CD14-positive monocyte (primary cell): ENCODE measurements around the gene MVB12B. TPM values are rescaled to one million over a fixed set of nuclear protein-coding genes. Genes with fewer than 3 reads are reported as not detected.

Experiments used
- DNase-seq, 3 donors: peaks; one replicate each; pipeline ENCODE4 v3.0.0-alpha.2; 2011 to 2022
- H2AFZ ChIP-seq: 2 replicates; pipeline ENCODE4 v1.6.0; 2012; ENCODE audit warnings: mild to moderate bottlenecking, low read depth, low read length, inconsistent platforms; ENCODE audit not compliant: insufficient read depth, poor library complexity, severe bottlenecking
- H3K27ac ChIP-seq, 2 donors: 1 replicate in 1 of 2; 2 replicates in 1 of 2; pipeline ENCODE4 v1.5.1; 2012 to 2013; ENCODE audit warnings: low read length in 2 of 2, control low read depth in 1 of 2, inconsistent platforms in 1 of 2, low read depth in 1 of 2, mild to moderate bottlenecking in 1 of 2
- H3K27me3 ChIP-seq, 2 donors: one replicate each; pipeline versions ENCODE4 v1.6.0 to v1.6.1; 2011 to 2013; ENCODE audit warnings: low read length in 2 of 2; ENCODE audit not compliant: control insufficient read depth in 2 of 2, insufficient read depth in 2 of 2
- H3K36me3 ChIP-seq, 2 donors: replicated peaks in 1 of 2; 1 replicate in 1 of 2; 2 replicates in 1 of 2; pipeline versions ENCODE4 v1.5.1 to v1.6.1; 2012 to 2013; ENCODE audit warnings: low read length in 2 of 2, control low read depth in 1 of 2, inconsistent platforms in 1 of 2, mild to moderate bottlenecking in 1 of 2; ENCODE audit not compliant: insufficient read depth in 2 of 2, control insufficient read depth in 1 of 2
- H3K4me1 ChIP-seq, 2 donors: 1 replicate in 1 of 2; 2 replicates in 1 of 2; pipeline versions ENCODE4 v1.5.1 to v1.6.1; 2012 to 2013; ENCODE audit warnings: low read length in 2 of 2, control low read depth in 1 of 2, inconsistent platforms in 1 of 2, mild to moderate bottlenecking in 1 of 2, moderate library complexity in 1 of 2; ENCODE audit not compliant: insufficient read depth in 2 of 2, control insufficient read depth in 1 of 2
- H3K4me2 ChIP-seq: replicated peaks from 2 replicates; pipeline ENCODE3; 2012; ENCODE audit warnings: low read length, moderate library complexity, mild to moderate bottlenecking; ENCODE audit not compliant: poor library complexity, severe bottlenecking; ENCODE audit errors: extremely low read depth
- H3K4me3 ChIP-seq, 3 experiments: fragments of 200-600 bp in 1 of 3; sonication (generic) in 1 of 3; replicated peaks in 1 of 3; 1 replicate in 2 of 3; 2 replicates in 1 of 3; pipeline ENCODE4 v1.5.1; 2011 to 2013; ENCODE audit warnings: low read length in 3 of 3, mild to moderate bottlenecking in 3 of 3, control low read depth in 2 of 3, low read depth in 2 of 3, inconsistent platforms in 1 of 3, moderate library complexity in 1 of 3
- H3K79me2 ChIP-seq: 2 replicates; pipeline ENCODE4 v1.6.0; 2012; ENCODE audit warnings: mild to moderate bottlenecking, control low read depth, inconsistent platforms, low read length, moderate library complexity; ENCODE audit not compliant: insufficient read depth
- H3K9ac ChIP-seq: 2 replicates; pipeline ENCODE4 v1.6.0; 2017; ENCODE audit warnings: low read length, mild to moderate bottlenecking; ENCODE audit not compliant: insufficient read depth, poor library complexity, severe bottlenecking
- H3K9me3 ChIP-seq, 2 donors: replicated peaks in 1 of 2; 1 replicate in 1 of 2; 2 replicates in 1 of 2; pipeline versions ENCODE4 v1.5.1 to v1.6.1; 2012 to 2013; ENCODE audit warnings: low read length in 2 of 2, control low read depth in 1 of 2; ENCODE audit not compliant: control insufficient read depth in 1 of 2, insufficient read depth in 1 of 2
- H4K20me1 ChIP-seq: 2 replicates; pipeline ENCODE4 v1.6.0; 2012; ENCODE audit warnings: mild to moderate bottlenecking, low read length, control low read depth, moderate library complexity; ENCODE audit not compliant: insufficient read depth
- H3K27ac Mint-ChIP-seq, 7 donors: one replicate each; pipeline ENCODE4 v1.8.0; 2020; ENCODE audit warnings: mild to moderate bottlenecking in 7 of 7, mixed read lengths in 7 of 7, moderate library complexity in 6 of 7, inconsistent platforms in 2 of 7
- H3K27me3 Mint-ChIP-seq, 3 donors: one replicate each; pipeline ENCODE4 v1.8.0; 2021 to 2022; ENCODE audit warnings: low read depth in 3 of 3, mild to moderate bottlenecking in 3 of 3, mixed read lengths in 3 of 3, moderate library complexity in 3 of 3, inconsistent platforms in 1 of 3
- H3K36me3 Mint-ChIP-seq, 2 donors: one replicate each; pipeline ENCODE4 v1.8.0; 2020; ENCODE audit warnings: mixed read lengths in 2 of 2, inconsistent platforms in 1 of 2, mild to moderate bottlenecking in 1 of 2
- H3K4me1 Mint-ChIP-seq: one replicate; pipeline ENCODE4 v1.8.0; 2020; ENCODE audit warnings: mild to moderate bottlenecking, mixed read lengths
- H3K4me3 Mint-ChIP-seq, 2 donors: one replicate each; pipeline ENCODE4 v1.8.0; 2020; ENCODE audit warnings: mild to moderate bottlenecking in 2 of 2, mixed read lengths in 2 of 2, moderate library complexity in 1 of 2
- H3K9me3 Mint-ChIP-seq, 7 donors: one replicate each; pipeline ENCODE4 v1.8.0; 2020 to 2022; ENCODE audit warnings: mixed read lengths in 7 of 7, mild to moderate bottlenecking in 6 of 7, moderate library complexity in 6 of 7, inconsistent platforms in 2 of 7
- WGBS: methylation state at CpG from one replicate; pipeline ENCODE4 v1.1.5; 2013; ENCODE audit warnings: missing lambda C conversion rate; ENCODE audit not compliant: insufficient coverage; 5-methylcytosine and 5-hydroxymethylcytosine counted together
- intact Hi-C, 2 donors: fragments of 100-400 bp; cut with micrococcal nuclease; formaldehyde crosslinking; loops; one replicate each; pipeline versions ENCODE4 v1.15.0 to v1.15.1; 2023
- polyA plus RNA-seq, 3 donors: library from polyadenylated mRNA; depleted of rRNA in 1 of 3; unstranded in 2 of 3; stranded (reverse) in 1 of 3; fragments of 300-500 nt in 2 of 3; fragments of >200 nt in 1 of 3; fragmentation: Illumina TruSeq in 2 of 3; gene quantifications; 1 replicate in 2 of 3; 2 replicates in 1 of 3; pipeline ENCODE4 v1.2.3, GENCODE V29; 2012 to 2021
- TF ChIP-seq, protein P1 (sequence below): fragments of 200-600 bp; IDR thresholded peaks from one replicate; pipeline ENCODE4 v1.8.0; 2022; ENCODE audit warnings: antibody characterized with exemption, mild to moderate bottlenecking

MVB12B gene
- polyA plus RNA-seq, 3 donors, result 2.8 to 8.1 (median 3.5) TPM

DNA sequence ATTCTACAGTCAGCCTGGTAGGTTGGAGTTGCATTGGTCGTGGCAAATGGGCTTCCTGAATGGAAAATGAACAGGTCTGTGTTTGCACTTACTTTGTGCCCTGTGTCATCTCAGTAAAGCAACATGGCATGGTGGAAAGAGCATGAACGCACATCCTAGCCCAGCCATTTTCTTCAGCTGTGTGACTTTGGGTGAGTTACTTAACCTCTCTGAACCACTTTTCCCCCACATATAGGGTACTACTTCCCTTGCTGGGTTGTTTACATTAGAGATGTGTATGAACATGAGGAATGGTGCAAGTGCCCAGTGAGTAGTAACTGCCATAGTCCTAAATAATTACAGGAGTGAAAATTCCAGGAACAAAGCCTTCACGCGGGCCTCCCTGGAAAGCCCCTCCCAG lies 83.6 kb downstream of the MVB12B start:
- Histone ChIP-seq H3K27ac (no peak overlapping the region), H3K9ac (no peak overlapping the region), H3K4me1 (peaks cover 24 to 34% of the 10 kb centered on the region in 2 donors), H4K20me1 (no peaks in the 10 kb centered on the region), H3K79me2 (no peaks in the 10 kb centered on the region), H3K9me3 (no peaks in the 10 kb centered on the region), H3K27me3 (no peaks in the 10 kb centered on the region), H3K36me3 (peaks cover 0 to 41% of the 10 kb centered on the region in 2 donors), H2AFZ (no peak overlapping the region), H3K4me3 (no peak overlapping the region), H3K4me2 (no peak overlapping the region)
- intact Hi-C loops, result loop anchor here in 1 of 2 donors (5.0 kb wide), 2 partner anchors 62 to 87 kb away; no protein-coding TSS in a partner anchor
- 93% methylated on average over 3 of the region's 4 CpGs for WGBS
- peaks cover 22 to 48% of the 10 kb centered on the region in 2 donors for H3K36me3 Mint-ChIP-seq
- H3K4me1 Mint-ChIP-seq, result peaks cover 38% of the 10 kb centered on the region
- H3K27me3 Mint-ChIP-seq, result peaks cover 0 to 4% (median 3%) of the 10 kb centered on the region in 3 donors
- H3K27ac Mint-ChIP-seq, result peak overlapping the region in 1 of 7 donors; percentile 20
- no peak for DNase-seq
- H3K4me3 Mint-ChIP-seq, result no peak overlapping the region
- H3K9me3 Mint-ChIP-seq, result no peaks in the 10 kb centered on the region
- TF ChIP-seq, protein P1, sequence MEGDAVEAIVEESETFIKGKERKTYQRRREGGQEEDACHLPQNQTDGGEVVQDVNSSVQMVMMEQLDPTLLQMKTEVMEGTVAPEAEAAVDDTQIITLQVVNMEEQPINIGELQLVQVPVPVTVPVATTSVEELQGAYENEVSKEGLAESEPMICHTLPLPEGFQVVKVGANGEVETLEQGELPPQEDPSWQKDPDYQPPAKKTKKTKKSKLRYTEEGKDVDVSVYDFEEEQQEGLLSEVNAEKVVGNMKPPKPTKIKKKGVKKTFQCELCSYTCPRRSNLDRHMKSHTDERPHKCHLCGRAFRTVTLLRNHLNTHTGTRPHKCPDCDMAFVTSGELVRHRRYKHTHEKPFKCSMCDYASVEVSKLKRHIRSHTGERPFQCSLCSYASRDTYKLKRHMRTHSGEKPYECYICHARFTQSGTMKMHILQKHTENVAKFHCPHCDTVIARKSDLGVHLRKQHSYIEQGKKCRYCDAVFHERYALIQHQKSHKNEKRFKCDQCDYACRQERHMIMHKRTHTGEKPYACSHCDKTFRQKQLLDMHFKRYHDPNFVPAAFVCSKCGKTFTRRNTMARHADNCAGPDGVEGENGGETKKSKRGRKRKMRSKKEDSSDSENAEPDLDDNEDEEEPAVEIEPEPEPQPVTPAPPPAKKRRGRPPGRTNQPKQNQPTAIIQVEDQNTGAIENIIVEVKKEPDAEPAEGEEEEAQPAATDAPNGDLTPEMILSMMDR, result no peak

DNA sequence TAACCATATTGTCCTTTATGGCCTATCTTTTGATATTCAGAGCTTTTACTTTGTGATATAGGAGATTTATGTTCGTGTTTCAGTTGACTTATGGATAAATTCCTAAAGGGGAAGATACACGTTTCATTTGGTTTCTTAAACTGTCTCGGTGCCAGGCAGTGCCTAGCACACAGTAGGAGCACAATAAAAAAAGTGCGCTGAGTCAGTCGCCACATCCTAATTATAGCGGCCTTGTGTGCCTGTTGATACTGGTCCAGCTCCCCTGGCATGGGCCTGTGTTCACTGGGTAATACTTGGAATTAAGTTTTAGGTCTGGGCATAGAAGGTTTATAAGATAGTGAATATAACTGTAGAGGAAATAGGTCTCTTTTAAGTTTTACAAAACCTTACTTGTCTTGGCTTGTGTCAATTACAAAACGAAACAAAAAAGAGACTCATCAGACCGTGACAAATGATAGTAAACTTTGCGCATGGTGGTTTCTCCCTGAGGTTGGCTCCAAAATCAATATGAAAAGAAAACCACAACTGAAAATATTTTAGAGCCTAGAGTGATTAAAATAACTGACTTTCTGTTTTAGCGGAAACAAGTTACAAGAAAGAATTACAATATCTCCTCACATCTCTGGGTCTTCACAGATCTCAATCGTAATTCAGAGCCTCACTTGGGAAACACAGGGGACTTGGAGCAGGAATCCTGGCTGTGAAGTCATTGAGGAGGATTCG lies 84.8 kb downstream of the MVB12B start:
- Histone ChIP-seq H3K4me2 (peak overlapping the region; percentile 26), H3K79me2 (no peaks in the 10 kb centered on the region), H4K20me1 (no peaks in the 10 kb centered on the region), H3K9me3 (no peaks in the 10 kb centered on the region), H3K9ac (no peak overlapping the region), H3K27ac (peak overlapping the region in 1 of 2 donors; percentile 30), H3K27me3 (no peaks in the 10 kb centered on the region), H3K4me3 (peak overlapping the region in 1 of 3 experiments; percentile 25), H3K36me3 (peaks cover 0 to 41% of the 10 kb centered on the region in 2 donors), H3K4me1 (peaks cover 24 to 34% of the 10 kb centered on the region in 2 donors), H2AFZ (no peak overlapping the region)
- Mint-ChIP-seq H3K27ac (peak overlapping the region in 6 of 7 donors; percentile 4 to 42 (median 21)), H3K36me3 (peaks cover 24 to 50% of the 10 kb centered on the region in 2 donors), H3K27me3 (peaks cover 1 to 4% (median 3%) of the 10 kb centered on the region in 3 donors), H3K4me3 (peak overlapping the region in 1 of 2 donors; percentile 43), H3K9me3 (no peaks in the 10 kb centered on the region), H3K4me1 (peaks cover 37% of the 10 kb centered on the region)
- TF ChIP-seq, protein P1, result no peak
- DNase-seq, result no peak
- WGBS, result 65% methylated on average over 5 of the region's 12 CpGs
- intact Hi-C loops, result loop anchor here in 1 of 2 donors (5.0 kb wide), 2 partner anchors 61 to 86 kb away; no protein-coding TSS in a partner anchor
